CD4-positive, alpha-beta memory T cell (primary cell): ENCODE results near the gene TRIM15. TPM values are rescaled to one million over a fixed set of nuclear protein-coding genes. Genes with fewer than 3 reads are reported as not detected.

ENCODE experiments used
- CTCF ChIA-PET: fragments of 350-600 bp; sonication (Branson Sonifier 250); formaldehyde crosslinking; loops from one replicate; lab custom pipeline; 2021; ENCODE audit warnings: inconsistent platforms; ENCODE audit not compliant: partially characterized antibody; lab: Charles Lee
- POLR2A ChIA-PET: fragments of 350-600 bp; sonication (Branson Sonifier 250); formaldehyde crosslinking; loops from one replicate; lab custom pipeline; 2021; ENCODE audit not compliant: partially characterized antibody; lab: Charles Lee
- DNase-seq, 5 donors: peaks; one replicate each; pipeline versions ENCODE4 v3.0.0 to v3.0.0-alpha.2; 2020 to 2022; ENCODE audit warnings: mixed read lengths in 1 of 5
- H3K27ac ChIP-seq: one replicate; pipeline ENCODE4 v1.7.0; 2013; ENCODE audit warnings: low read depth, low read length
- H3K27me3 ChIP-seq: 2 replicates; pipeline ENCODE4 v1.7.0; 2013; ENCODE audit warnings: mild to moderate bottlenecking, low read length, moderate library complexity; ENCODE audit not compliant: insufficient read depth
- H3K36me3 ChIP-seq: 2 replicates; pipeline ENCODE4 v1.7.0; 2013; ENCODE audit warnings: mild to moderate bottlenecking, low read length, moderate library complexity; ENCODE audit not compliant: insufficient read depth
- H3K4me1 ChIP-seq: 2 replicates; pipeline ENCODE4 v1.7.0; 2013; ENCODE audit warnings: mild to moderate bottlenecking, low read length, moderate library complexity; ENCODE audit not compliant: insufficient read depth
- H3K4me3 ChIP-seq, 2 donors: one replicate each; pipeline ENCODE4 v1.7.0; 2013; ENCODE audit warnings: low read length in 2 of 2, mild to moderate bottlenecking in 1 of 2
- H3K9me3 ChIP-seq, 2 donors: one replicate each; pipeline ENCODE4 v1.7.0; 2013; ENCODE audit warnings: low read length in 2 of 2, control low read depth in 1 of 2; ENCODE audit not compliant: control insufficient read depth in 1 of 2
- H3K27ac Mint-ChIP-seq, 7 donors: one replicate each; pipeline ENCODE4 v1.8.0; 2020 to 2021; ENCODE audit warnings: mixed read lengths in 7 of 7, mild to moderate bottlenecking in 6 of 7, inconsistent platforms in 3 of 7, moderate library complexity in 3 of 7
- H3K27me3 Mint-ChIP-seq, 2 donors: one replicate each; pipeline ENCODE4 v1.8.0; 2020 to 2021; ENCODE audit warnings: mixed read lengths in 2 of 2
- H3K36me3 Mint-ChIP-seq, 2 donors: one replicate each; pipeline ENCODE4 v1.8.0; 2020 to 2021; ENCODE audit warnings: mixed read lengths in 2 of 2, inconsistent platforms in 1 of 2, mild to moderate bottlenecking in 1 of 2
- H3K4me1 Mint-ChIP-seq, 4 donors: one replicate each; pipeline ENCODE4 v1.8.0; 2020 to 2021; ENCODE audit warnings: mixed read lengths in 4 of 4, mild to moderate bottlenecking in 1 of 4
- H3K4me3 Mint-ChIP-seq, 8 donors: one replicate each; pipeline ENCODE4 v1.8.0; 2020 to 2021; ENCODE audit warnings: mixed read lengths in 8 of 8, mild to moderate bottlenecking in 7 of 8, moderate library complexity in 6 of 8, inconsistent platforms in 3 of 8
- H3K9me3 Mint-ChIP-seq, 8 donors: one replicate each; pipeline ENCODE4 v1.8.0; 2020 to 2021; ENCODE audit warnings: mixed read lengths in 8 of 8, mild to moderate bottlenecking in 5 of 8, inconsistent platforms in 3 of 8, moderate library complexity in 1 of 8
- intact Hi-C: fragments of 100-400 bp; cut with micrococcal nuclease; formaldehyde crosslinking; loops from one replicate; pipeline ENCODE4 v1.15.1; 2023
- polyA plus RNA-seq, 2 donors: library from polyadenylated mRNA; unstranded; fragments of 300-500 nt; fragmentation: Illumina TruSeq; gene quantifications; one replicate each; pipeline ENCODE4 v1.2.3, GENCODE V29; 2021
- total RNA-seq, 2 experiments: library from RNA; stranded (reverse); gene quantifications; one replicate each; pipeline ENCODE4 v1.2.3, GENCODE V29; 2021

The TRIM15 gene
- total and polyA plus RNA-seq, 4 experiments from 2014 or later: not detected

DNA sequence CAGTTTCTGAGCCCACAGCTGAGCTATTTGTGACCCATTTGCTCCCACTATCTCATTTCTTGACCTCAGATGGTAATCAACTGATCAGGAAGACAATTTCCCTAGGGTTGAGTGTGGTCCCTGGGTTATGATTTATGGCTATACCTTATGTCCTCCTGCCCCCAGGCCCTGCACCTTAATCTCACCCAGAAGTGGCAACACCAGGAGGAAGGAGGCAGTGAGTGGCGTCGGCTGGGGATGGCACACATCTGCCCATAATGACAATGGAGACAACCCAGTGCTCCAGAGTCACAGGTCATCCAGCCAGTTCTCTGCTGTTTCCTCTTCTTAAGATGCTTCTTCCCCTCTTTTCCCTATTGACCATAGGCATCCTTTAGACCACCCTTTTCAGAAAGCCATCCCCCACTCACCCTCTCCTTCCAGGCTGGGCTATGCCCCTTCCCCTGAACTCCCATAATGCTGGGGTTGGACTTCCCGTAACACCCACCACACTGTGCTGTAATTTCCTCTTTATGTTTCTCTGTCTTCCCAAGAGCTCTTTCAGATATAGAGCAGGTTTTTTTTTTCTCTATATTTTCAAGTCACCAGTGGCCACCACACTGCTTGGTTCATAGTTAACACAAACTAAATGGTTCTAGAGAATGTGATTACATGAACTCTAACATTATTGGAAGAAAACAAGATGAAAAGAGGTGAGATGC, 10.3 kb upstream of the TRIM15 start:
- H3K4me1 Mint-ChIP-seq: peaks cover 0 to 5% (median 0%) of the 10 kb centered on the region in 4 donors
- H3K9me3 Mint-ChIP-seq: no peaks in the 10 kb centered on the region
- no peak overlapping the region for H3K27ac Mint-ChIP-seq
- Histone ChIP-seq H3K36me3 (no peaks in the 10 kb centered on the region), H3K27ac (no peak overlapping the region), H3K4me3 (no peak overlapping the region), H3K4me1 (no peaks in the 10 kb centered on the region), H3K9me3 (no peaks in the 10 kb centered on the region), H3K27me3 (no peaks in the 10 kb centered on the region)
- ChIA-PET CTCF (no interaction called here), POLR2A (no interaction called here)
- H3K36me3 Mint-ChIP-seq: no peaks in the 10 kb centered on the region
- no peak overlapping the region for H3K4me3 Mint-ChIP-seq
- peaks cover 23 to 54% of the 10 kb centered on the region in 2 donors for H3K27me3 Mint-ChIP-seq
- no peak for DNase-seq
- intact Hi-C loops: no loop called here

DNA sequence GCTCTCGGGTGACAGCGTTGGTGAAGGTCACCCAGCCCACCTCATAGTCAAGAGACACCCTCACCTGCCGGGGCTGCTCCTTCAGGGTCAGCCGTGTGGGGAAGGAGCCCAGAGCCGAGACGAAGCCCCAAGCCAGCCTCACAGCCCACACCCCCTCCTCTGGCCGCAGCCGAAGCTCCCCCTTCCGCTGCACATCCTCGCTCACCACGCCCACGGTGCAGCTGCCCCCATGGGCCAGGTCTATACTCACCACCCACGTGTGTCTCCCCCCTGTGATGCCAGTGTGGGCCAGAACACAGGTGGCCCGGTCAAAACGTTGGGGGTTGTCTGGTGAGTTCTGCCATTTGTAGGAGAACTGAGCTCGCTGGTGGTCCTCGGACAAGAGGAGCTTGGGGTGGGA, 9.3 kb upstream of the TRIM15 start:
- H3K9me3 ChIP-seq: no peaks in the 10 kb centered on the region
- H3K27ac ChIP-seq: no peak overlapping the region
- H3K36me3 Mint-ChIP-seq: no peaks in the 10 kb centered on the region
- intact Hi-C loops: no loop called here
- POLR2A ChIA-PET: no interaction called here
- CTCF ChIA-PET: interaction anchor here (1.3 kb wide), 1 partner anchor 17 kb away, joined by 3 read pairs; no protein-coding TSS in a partner anchor
- H3K27ac Mint-ChIP-seq: no peak overlapping the region
- no peaks in the 10 kb centered on the region for H3K4me1 ChIP-seq
- DNase-seq: no peak
- H3K36me3 ChIP-seq: no peaks in the 10 kb centered on the region
- peaks cover 0 to 5% (median 0%) of the 10 kb centered on the region in 4 donors for H3K4me1 Mint-ChIP-seq
- H3K27me3 Mint-ChIP-seq: peaks cover 23 to 56% of the 10 kb centered on the region in 2 donors
- H3K27me3 ChIP-seq: no peaks in the 10 kb centered on the region
- H3K4me3 Mint-ChIP-seq: no peak overlapping the region
- no peak overlapping the region for H3K4me3 ChIP-seq
- H3K9me3 Mint-ChIP-seq: no peaks in the 10 kb centered on the region

DNA sequence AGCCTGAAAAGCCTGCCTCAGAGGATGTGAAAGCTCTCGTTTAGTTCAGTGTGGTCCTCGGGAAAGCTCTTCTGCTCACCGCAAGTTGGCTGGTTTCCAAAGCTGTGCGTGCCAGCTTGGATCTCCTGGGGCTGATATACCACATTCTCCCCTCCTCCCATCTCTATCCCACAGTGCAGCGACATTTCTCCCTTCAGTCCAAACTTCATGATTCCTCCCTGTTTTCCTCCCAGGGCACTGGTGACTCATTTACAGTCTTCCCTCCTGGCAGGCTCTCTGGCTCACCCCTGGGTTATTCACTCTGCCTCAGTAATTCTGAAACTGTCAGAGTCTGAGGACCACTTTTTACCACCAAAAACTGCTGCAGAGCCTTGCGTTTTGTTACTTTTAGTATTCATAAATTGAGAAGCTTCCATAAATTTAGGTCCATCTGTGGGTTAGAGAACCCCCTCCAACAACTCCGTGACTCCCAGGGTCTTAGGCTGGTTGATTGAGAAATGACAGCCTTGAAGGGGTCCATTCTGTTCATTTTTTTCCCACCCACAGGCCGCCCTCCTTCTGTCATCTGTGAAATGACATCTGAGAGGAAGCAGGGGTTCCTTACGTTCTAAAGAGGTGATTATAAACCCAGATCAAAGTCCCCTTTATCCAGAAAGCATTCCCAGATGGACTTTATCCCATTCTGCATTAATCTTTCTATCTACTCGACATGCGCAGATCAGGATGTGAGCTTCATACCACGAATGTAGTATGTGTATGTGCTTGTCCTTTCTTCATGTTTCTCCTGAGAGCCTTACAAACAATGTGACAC, 8.4 kb upstream of the TRIM15 start:
- no peak overlapping the region for H3K27ac ChIP-seq
- ChIA-PET POLR2A (no interaction called here), CTCF (interaction anchor here (1.3 kb wide), 1 partner anchor 16 kb away, joined by 3 read pairs; no protein-coding TSS in a partner anchor)
- H3K9me3 Mint-ChIP-seq: no peaks in the 10 kb centered on the region
- H3K27ac Mint-ChIP-seq: peak overlapping the region in 1 of 7 donors; percentile 5
- intact Hi-C loops: no loop called here
- peaks cover 23 to 60% of the 10 kb centered on the region in 2 donors for H3K27me3 Mint-ChIP-seq
- no peaks in the 10 kb centered on the region for H3K27me3 ChIP-seq
- no peaks in the 10 kb centered on the region for H3K36me3 Mint-ChIP-seq
- H3K4me3 Mint-ChIP-seq: no peak overlapping the region
- no peaks in the 10 kb centered on the region for H3K36me3 ChIP-seq
- H3K4me1 Mint-ChIP-seq: peaks cover 0 to 5% (median 0%) of the 10 kb centered on the region in 4 donors
- H3K9me3 ChIP-seq: no peaks in the 10 kb centered on the region
- no peaks in the 10 kb centered on the region for H3K4me1 ChIP-seq
- H3K4me3 ChIP-seq: no peak overlapping the region
- DNase-seq: no peak

DNA sequence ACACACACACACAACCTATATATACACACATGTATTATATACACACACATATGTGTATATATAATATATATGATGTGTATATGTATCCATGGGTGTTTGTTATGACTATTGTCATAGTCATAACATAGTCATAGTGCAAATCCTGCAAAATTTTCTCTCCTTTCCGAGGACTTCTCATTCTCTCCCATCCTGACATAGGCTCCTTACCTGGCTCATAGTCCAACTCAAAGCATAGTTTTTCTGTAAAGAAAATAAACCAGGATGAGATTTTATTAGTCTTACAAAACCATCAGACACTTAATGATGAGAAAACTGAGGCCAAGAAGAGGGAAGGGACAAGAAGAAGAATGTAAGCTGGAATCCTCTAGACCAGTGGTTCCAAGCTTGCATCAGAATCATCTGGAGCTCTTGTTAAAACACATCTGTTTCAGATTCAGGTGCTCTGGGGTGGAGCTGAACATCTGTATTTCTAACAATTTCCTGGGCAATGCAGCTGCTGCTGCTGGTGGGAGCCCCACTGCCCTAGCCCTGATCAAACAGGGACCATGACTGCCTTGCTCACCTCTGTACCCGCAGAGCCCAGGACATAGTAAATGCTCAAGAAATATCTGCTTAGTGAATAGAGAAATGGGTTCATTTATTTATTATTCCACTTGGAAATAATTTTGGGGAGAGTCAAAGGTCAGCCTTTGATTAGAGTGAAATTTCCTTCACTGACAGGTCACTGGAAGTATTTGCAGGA, 7.7 kb upstream of the TRIM15 start:
- no peaks in the 10 kb centered on the region for H3K9me3 ChIP-seq
- intact Hi-C loops: no loop called here
- DNase-seq: no peak
- Mint-ChIP-seq H3K27ac (no peak overlapping the region), H3K27me3 (peaks cover 17 to 54% of the 10 kb centered on the region in 2 donors), H3K36me3 (no peaks in the 10 kb centered on the region), H3K9me3 (no peaks in the 10 kb centered on the region), H3K4me1 (peaks cover 0 to 5% (median 0%) of the 10 kb centered on the region in 4 donors), H3K4me3 (no peak overlapping the region)
- H3K36me3 ChIP-seq: no peaks in the 10 kb centered on the region
- H3K27ac ChIP-seq: no peak overlapping the region
- CTCF ChIA-PET: no interaction called here
- no peak overlapping the region for H3K4me3 ChIP-seq
- no peaks in the 10 kb centered on the region for H3K4me1 ChIP-seq
- POLR2A ChIA-PET: no interaction called here
- no peaks in the 10 kb centered on the region for H3K27me3 ChIP-seq

DNA sequence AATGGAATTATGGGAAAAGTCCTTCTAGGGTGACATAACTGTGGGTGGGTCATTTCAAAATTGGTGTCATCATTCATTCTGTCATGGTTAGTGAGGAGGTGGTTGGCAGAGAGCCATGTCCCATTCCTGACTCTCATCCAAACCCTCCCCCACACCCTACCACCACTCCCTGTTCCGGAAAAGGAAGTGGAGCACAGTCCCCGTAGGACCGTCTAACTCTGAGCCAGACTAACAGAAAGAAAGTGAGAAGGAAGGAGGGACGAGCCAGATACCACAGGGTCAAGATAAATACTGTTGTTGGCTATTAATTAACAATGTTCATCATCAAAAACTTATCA, 7.1 kb upstream of the TRIM15 start:
- no peaks in the 10 kb centered on the region for H3K36me3 Mint-ChIP-seq
- Histone ChIP-seq H3K9me3 (no peaks in the 10 kb centered on the region), H3K36me3 (no peaks in the 10 kb centered on the region), H3K4me3 (no peak overlapping the region), H3K27ac (no peak overlapping the region), H3K27me3 (no peaks in the 10 kb centered on the region), H3K4me1 (no peaks in the 10 kb centered on the region)
- H3K4me3 Mint-ChIP-seq: no peak overlapping the region
- H3K9me3 Mint-ChIP-seq: no peaks in the 10 kb centered on the region
- H3K27ac Mint-ChIP-seq: no peak overlapping the region
- H3K27me3 Mint-ChIP-seq: peaks cover 17 to 52% of the 10 kb centered on the region in 2 donors
- ChIA-PET POLR2A (no interaction called here), CTCF (no interaction called here)
- H3K4me1 Mint-ChIP-seq: peaks cover 0 to 5% (median 0%) of the 10 kb centered on the region in 4 donors
- DNase-seq: no peak
- intact Hi-C loops: no loop called here

DNA sequence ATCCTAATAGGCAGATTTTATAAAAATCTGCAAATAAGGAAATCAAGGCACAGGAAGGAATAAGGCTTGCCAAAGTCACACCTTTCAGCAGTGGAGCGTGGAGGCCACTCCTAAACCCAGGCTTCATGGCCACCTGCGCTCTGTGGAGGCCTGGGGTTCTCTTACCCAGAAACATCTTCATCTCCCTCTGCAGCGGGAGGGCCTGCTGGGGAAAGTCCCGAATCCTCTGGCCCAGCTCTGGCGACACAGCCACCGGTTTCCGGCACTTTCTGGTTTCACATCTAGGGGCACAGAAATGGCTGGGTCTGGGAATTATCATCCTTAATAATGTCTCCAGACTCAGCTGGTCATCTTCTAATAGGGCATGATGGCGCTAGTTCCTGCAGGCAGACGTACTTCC, 6.6 kb upstream of the TRIM15 start:
- peaks cover 17 to 48% of the 10 kb centered on the region in 2 donors for H3K27me3 Mint-ChIP-seq
- ChIA-PET CTCF (no interaction called here), POLR2A (no interaction called here)
- H3K27ac Mint-ChIP-seq: no peak overlapping the region
- Histone ChIP-seq H3K4me1 (no peaks in the 10 kb centered on the region), H3K36me3 (no peaks in the 10 kb centered on the region), H3K27me3 (no peaks in the 10 kb centered on the region), H3K9me3 (no peaks in the 10 kb centered on the region), H3K4me3 (no peak overlapping the region), H3K27ac (no peak overlapping the region)
- no peak overlapping the region for H3K4me3 Mint-ChIP-seq
- peaks cover 0 to 2% (median 0%) of the 10 kb centered on the region in 4 donors for H3K4me1 Mint-ChIP-seq
- no peak for DNase-seq
- intact Hi-C loops: no loop called here
- H3K36me3 Mint-ChIP-seq: no peaks in the 10 kb centered on the region
- no peaks in the 10 kb centered on the region for H3K9me3 Mint-ChIP-seq

DNA sequence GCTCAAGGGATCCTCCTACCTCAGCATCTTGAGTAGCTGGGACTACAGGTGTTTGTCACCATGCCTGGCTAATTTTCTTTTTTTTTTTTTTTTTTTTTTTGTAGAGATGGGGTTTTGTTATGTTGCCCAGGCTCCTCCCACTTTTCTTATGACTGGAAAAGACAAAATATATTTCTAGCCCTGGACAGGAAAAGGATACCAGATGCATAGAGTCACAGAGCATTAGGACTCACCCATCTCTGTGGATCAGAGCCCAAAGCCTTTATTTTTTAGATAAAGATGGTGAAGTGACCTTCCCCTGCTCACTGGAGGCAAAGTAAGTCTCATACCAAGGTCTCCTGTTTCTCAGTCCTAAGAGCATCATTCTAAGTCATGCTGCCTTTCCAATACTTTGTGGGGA, 5.8 kb upstream of the TRIM15 start:
- H3K27ac ChIP-seq: no peak overlapping the region
- H3K27me3 ChIP-seq: no peaks in the 10 kb centered on the region
- H3K4me3 ChIP-seq: no peak overlapping the region
- H3K4me1 Mint-ChIP-seq: peaks cover 0 to 6% (median 4%) of the 10 kb centered on the region in 4 donors
- H3K36me3 ChIP-seq: no peaks in the 10 kb centered on the region
- CTCF ChIA-PET: no interaction called here
- no peaks in the 10 kb centered on the region for H3K36me3 Mint-ChIP-seq
- H3K4me3 Mint-ChIP-seq: no peak overlapping the region
- no peaks in the 10 kb centered on the region for H3K9me3 Mint-ChIP-seq
- intact Hi-C loops: no loop called here
- H3K9me3 ChIP-seq: no peaks in the 10 kb centered on the region
- no peak for DNase-seq
- H3K4me1 ChIP-seq: no peaks in the 10 kb centered on the region
- H3K27me3 Mint-ChIP-seq: peaks cover 17 to 49% of the 10 kb centered on the region in 2 donors
- POLR2A ChIA-PET: no interaction called here
- no peak overlapping the region for H3K27ac Mint-ChIP-seq
